ENCODE results near the gene CINP.
A peak's percentile ranks its signal among the peaks of the same experiment; 100 is the strongest.
"Not testable (repeated sequence)": the region's sequence is repeated elsewhere in the genome, so short reads cannot be mapped to it uniquely, and the experiment has no call there.

CINP gene

GRCh38 chr14:102344485-102344884 is 18.2 kb downstream of the CINP start:
- Mint-ChIP-seq H3K4me1 (peaks cover 3 to 7% of the 10 kb centered on the region in 2 donors), H3K9me3 (no peaks in the 10 kb centered on the region), H3K27me3 (no peaks in the 10 kb centered on the region), H3K4me3 (no peak overlapping the region), H3K36me3 (peaks cover 28 to 50% of the 10 kb centered on the region in 2 donors), H3K27ac (peak overlapping the region; percentile 65)
- ATAC-seq (replicated peaks) (no peak), DNase-seq (no peak)

- H3K27ac Mint-ChIP-seq: no peak overlapping the region
- H3K9me3 Mint-ChIP-seq: no peaks in the 10 kb centered on the region
- H3K4me1 Mint-ChIP-seq: peaks cover 3 to 7% of the 10 kb centered on the region in 2 donors
- no peak for ATAC-seq (replicated peaks)
- no peaks in the 10 kb centered on the region for H3K27me3 Mint-ChIP-seq
- no peak overlapping the region for H3K4me3 Mint-ChIP-seq
- no peak for DNase-seq
- peaks cover 30 to 49% of the 10 kb centered on the region in 2 donors for H3K36me3 Mint-ChIP-seq
These were observed 18.6 kb downstream of the CINP start for GRCh38 chr14:102344084-102344483.

- H3K27ac Mint-ChIP-seq: peak overlapping the region; percentile 67
- peaks cover 3 to 7% of the 10 kb centered on the region in 2 donors for H3K4me1 Mint-ChIP-seq
- ATAC-seq (replicated peaks) (no peak), DNase-seq (no peak)
- no peaks in the 10 kb centered on the region for H3K27me3 Mint-ChIP-seq
- H3K9me3 Mint-ChIP-seq: no peaks in the 10 kb centered on the region
- H3K36me3 Mint-ChIP-seq: peaks cover 35 to 46% of the 10 kb centered on the region in 2 donors
- no peak overlapping the region for H3K4me3 Mint-ChIP-seq
These were observed 20.5 kb downstream of the CINP start for GRCh38 chr14:102342238-102342637.

- no peaks in the 10 kb centered on the region for H3K9me3 Mint-ChIP-seq
- DNase-seq (no peak), ATAC-seq (replicated peaks) (peak in 1 of 2 donors; percentile 8)
- H3K4me3 Mint-ChIP-seq: no peak overlapping the region
- peaks cover 40 to 48% of the 10 kb centered on the region in 2 donors for H3K36me3 Mint-ChIP-seq
- peak overlapping the region; percentile 31 for H3K27ac Mint-ChIP-seq
- H3K27me3 Mint-ChIP-seq: no peaks in the 10 kb centered on the region
- H3K4me1 Mint-ChIP-seq: peaks cover 3 to 7% of the 10 kb centered on the region in 2 donors
These were observed 21.1 kb downstream of the CINP start for GRCh38 chr14:102341566-102341965.

GRCh38 chr14:102338724-102339123 is 24.0 kb downstream of the CINP start:
- Mint-ChIP-seq H3K27ac (no peak overlapping the region), H3K4me3 (peak overlapping the region in 1 of 2 donors; percentile 29), H3K9me3 (no peaks in the 10 kb centered on the region), H3K36me3 (peaks cover 43 to 51% of the 10 kb centered on the region in 2 donors), H3K27me3 (no peaks in the 10 kb centered on the region), H3K4me1 (no peaks in the 10 kb centered on the region)
- DNase-seq: no peak
- ATAC-seq (replicated peaks): no peak

GRCh38 chr14:102335163-102335562 is 27.5 kb downstream of the CINP start:
- ATAC-seq (replicated peaks) (no peak), DNase-seq (no peak)
- Mint-ChIP-seq H3K27ac (no peak overlapping the region), H3K9me3 (no peaks in the 10 kb centered on the region), H3K36me3 (peaks cover 37 to 43% of the 10 kb centered on the region in 2 donors), H3K4me3 (no peak overlapping the region), H3K27me3 (no peaks in the 10 kb centered on the region), H3K4me1 (no peaks in the 10 kb centered on the region)

GRCh38 chr14:102333795-102334705 is 28.6 kb downstream of the CINP start:
- Mint-ChIP-seq H3K36me3 (peaks cover 34 to 43% of the 10 kb centered on the region in 2 donors), H3K4me3 (no peak overlapping the region), H3K9me3 (no peaks in the 10 kb centered on the region), H3K4me1 (no peaks in the 10 kb centered on the region), H3K27ac (no peak overlapping the region), H3K27me3 (no peaks in the 10 kb centered on the region)
- ATAC-seq (replicated peaks) (no peak), DNase-seq (no peak)

GRCh38 chr14:102333390-102333789 is 29.3 kb downstream of the CINP start:
- Mint-ChIP-seq H3K36me3 (peaks cover 31 to 42% of the 10 kb centered on the region in 2 donors), H3K4me3 (no peak overlapping the region), H3K4me1 (peaks cover 0 to 2% of the 10 kb centered on the region in 2 donors), H3K9me3 (no peaks in the 10 kb centered on the region), H3K27me3 (no peaks in the 10 kb centered on the region), H3K27ac (no peak overlapping the region)
- DNase-seq: no peak
- no peak for ATAC-seq (replicated peaks)

- no peak for ATAC-seq (replicated peaks)
- peaks cover 29 to 40% of the 10 kb centered on the region in 2 donors for H3K36me3 Mint-ChIP-seq
- H3K4me3 Mint-ChIP-seq: no peak overlapping the region
- H3K9me3 Mint-ChIP-seq: no peaks in the 10 kb centered on the region
- H3K27me3 Mint-ChIP-seq: no peaks in the 10 kb centered on the region
- DNase-seq: no peak
- no peak overlapping the region for H3K27ac Mint-ChIP-seq
- H3K4me1 Mint-ChIP-seq: peaks cover 0 to 2% of the 10 kb centered on the region in 2 donors
These were observed 31.9 kb downstream of the CINP start for GRCh38 chr14:102330806-102331205.

GRCh38 chr14:102329381-102329780 is 33.3 kb downstream of the CINP start:
- H3K4me3 Mint-ChIP-seq; H3K27ac Mint-ChIP-seq; DNase-seq; H3K9me3 Mint-ChIP-seq; ATAC-seq (replicated peaks); H3K27me3 Mint-ChIP-seq; H3K4me1 Mint-ChIP-seq: not testable (repeated sequence)
- peaks cover 29 to 34% of the 10 kb centered on the region in 2 donors for H3K36me3 Mint-ChIP-seq

GRCh38 chr14:102326583-102326982 is 36.1 kb downstream of the CINP start:
- DNase-seq (no peak), ATAC-seq (replicated peaks) (no peak)
- Mint-ChIP-seq H3K4me1 (peaks cover 7 to 15% of the 10 kb centered on the region in 2 donors), H3K36me3 (peaks cover 18 to 21% of the 10 kb centered on the region in 2 donors), H3K9me3 (no peaks in the 10 kb centered on the region), H3K27me3 (no peaks in the 10 kb centered on the region), H3K4me3 (no peak overlapping the region), H3K27ac (no peak overlapping the region)

- Mint-ChIP-seq H3K27me3 (no peaks in the 10 kb centered on the region), H3K27ac (no peak overlapping the region), H3K36me3 (peaks cover 16 to 21% of the 10 kb centered on the region in 2 donors), H3K4me1 (peaks cover 10 to 20% of the 10 kb centered on the region in 2 donors), H3K9me3 (no peaks in the 10 kb centered on the region), H3K4me3 (no peak overlapping the region)
- ATAC-seq (replicated peaks) (no peak), DNase-seq (no peak)
These were observed 36.8 kb downstream of the CINP start for GRCh38 chr14:102325791-102326345.

- Mint-ChIP-seq H3K9me3 (no peaks in the 10 kb centered on the region), H3K36me3 (peaks cover 11 to 15% of the 10 kb centered on the region in 2 donors), H3K27me3 (no peaks in the 10 kb centered on the region), H3K4me1 (peaks cover 19 to 37% of the 10 kb centered on the region in 2 donors), H3K27ac (no peak overlapping the region), H3K4me3 (no peak overlapping the region)
- ATAC-seq (replicated peaks): no peak
- no peak for DNase-seq
These were observed 39.6 kb downstream of the CINP start for GRCh38 chr14:102323102-102323501.

- peaks cover 33 to 51% of the 10 kb centered on the region in 2 donors for H3K4me1 Mint-ChIP-seq
- H3K27ac Mint-ChIP-seq: peak overlapping the region; percentile 25
- no peak for DNase-seq
- H3K9me3 Mint-ChIP-seq: peaks cover 0 to 2% of the 10 kb centered on the region in 2 donors
- peaks cover 12 to 15% of the 10 kb centered on the region in 2 donors for H3K36me3 Mint-ChIP-seq
- H3K4me3 Mint-ChIP-seq: no peak overlapping the region
- ATAC-seq (replicated peaks): no peak
- peaks cover 3 to 4% of the 10 kb centered on the region in 2 donors for H3K27me3 Mint-ChIP-seq
These were observed 41.0 kb downstream of the CINP start for GRCh38 chr14:102321456-102322422.
